ENCODE data around the gene REPS2. TPM values are rescaled to one million over a fixed set of nuclear protein-coding genes. Genes with fewer than 3 reads are reported as not detected.
"Not testable (repeated sequence)": the region's sequence is repeated elsewhere in the genome, so short reads cannot be mapped to it uniquely, and the experiment has no call there.

REPS2 gene
- total RNA-seq, 4 donors from 2014 or later, result 2.9 to 10.8 (median 6.7) TPM

DNA sequence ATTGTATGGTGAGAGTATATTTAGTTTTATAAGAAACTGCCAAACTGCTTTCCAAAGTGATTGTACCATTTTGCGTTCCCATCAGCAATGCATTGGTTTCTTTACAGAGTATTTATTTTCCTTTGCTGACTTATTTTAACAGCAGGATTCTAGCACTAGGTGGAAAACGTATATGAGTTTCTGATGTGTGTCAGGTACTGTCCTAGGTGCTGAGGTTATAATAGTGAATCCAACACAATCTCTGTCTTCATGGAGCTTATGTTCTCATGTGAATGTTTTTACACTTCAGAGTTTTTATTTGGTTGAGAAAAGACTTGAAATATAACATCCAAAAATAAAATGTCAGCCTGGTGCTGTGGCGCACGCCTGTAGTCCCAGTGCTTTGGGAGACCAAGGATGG lies 4.0 kb downstream of the REPS2 start:
- DNase-seq (ENCODE audit: low spot score in 2 of 2), result no peak
- 83 to 96% methylated on average over 4 of the region's 4 CpGs for WGBS, 2 donors
- intact Hi-C loops (cut with DNase I; ENCODE audit: low total_unique reads), result no loop called here
- TF ChIP-seq, protein P1, sequence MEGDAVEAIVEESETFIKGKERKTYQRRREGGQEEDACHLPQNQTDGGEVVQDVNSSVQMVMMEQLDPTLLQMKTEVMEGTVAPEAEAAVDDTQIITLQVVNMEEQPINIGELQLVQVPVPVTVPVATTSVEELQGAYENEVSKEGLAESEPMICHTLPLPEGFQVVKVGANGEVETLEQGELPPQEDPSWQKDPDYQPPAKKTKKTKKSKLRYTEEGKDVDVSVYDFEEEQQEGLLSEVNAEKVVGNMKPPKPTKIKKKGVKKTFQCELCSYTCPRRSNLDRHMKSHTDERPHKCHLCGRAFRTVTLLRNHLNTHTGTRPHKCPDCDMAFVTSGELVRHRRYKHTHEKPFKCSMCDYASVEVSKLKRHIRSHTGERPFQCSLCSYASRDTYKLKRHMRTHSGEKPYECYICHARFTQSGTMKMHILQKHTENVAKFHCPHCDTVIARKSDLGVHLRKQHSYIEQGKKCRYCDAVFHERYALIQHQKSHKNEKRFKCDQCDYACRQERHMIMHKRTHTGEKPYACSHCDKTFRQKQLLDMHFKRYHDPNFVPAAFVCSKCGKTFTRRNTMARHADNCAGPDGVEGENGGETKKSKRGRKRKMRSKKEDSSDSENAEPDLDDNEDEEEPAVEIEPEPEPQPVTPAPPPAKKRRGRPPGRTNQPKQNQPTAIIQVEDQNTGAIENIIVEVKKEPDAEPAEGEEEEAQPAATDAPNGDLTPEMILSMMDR (IDR thresholded peaks at IDR 0.05), result no peak
- TF ChIP-seq POLR2A (IDR thresholded peaks at IDR 0.05), result no peak
- no peak overlapping the region for H3K4me3 ChIP-seq (ENCODE audit: low read depth, poor library complexity, severe bottlenecking)

DNA sequence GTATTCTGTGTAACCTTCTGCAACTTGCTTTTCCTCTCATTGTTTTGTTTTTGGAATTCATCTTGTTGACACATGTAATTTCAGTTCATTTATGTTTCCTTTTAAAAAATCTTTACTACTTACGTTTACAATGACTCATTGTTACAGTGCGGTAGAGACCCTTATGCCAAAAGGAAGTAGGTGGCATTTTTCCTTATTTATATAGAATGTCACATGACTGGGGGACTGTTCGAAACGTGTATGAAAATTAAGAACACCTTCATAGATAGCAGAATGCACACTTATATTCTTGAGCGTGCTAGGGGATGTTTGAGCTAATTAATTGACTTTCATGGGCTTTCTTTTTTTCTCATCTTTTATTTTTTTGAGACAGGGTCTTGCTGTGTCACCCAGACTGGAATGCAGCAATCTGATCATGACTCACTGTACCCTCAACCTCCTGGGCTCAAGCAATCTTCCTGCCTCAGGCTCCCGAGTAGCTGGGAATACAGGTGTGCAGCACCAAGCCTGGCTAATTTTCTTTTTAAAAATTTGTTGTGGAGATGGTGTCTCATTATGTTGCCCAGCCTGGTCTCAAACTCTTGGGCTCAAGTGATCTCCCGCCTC lies 7.3 kb downstream of the REPS2 start:
- 56 to 64% methylated on average over 7 of the region's 7 CpGs for WGBS, 2 donors
- intact Hi-C loops (cut with DNase I; ENCODE audit: low total_unique reads), result no loop called here
- no peak overlapping the region for H3K4me3 ChIP-seq (ENCODE audit: low read depth, poor library complexity, severe bottlenecking)
- TF ChIP-seq, protein P1 (IDR thresholded peaks at IDR 0.05), result no peak
- TF ChIP-seq POLR2A (IDR thresholded peaks at IDR 0.05), result no peak
- DNase-seq (ENCODE audit: low spot score in 2 of 2), result no peak

DNA sequence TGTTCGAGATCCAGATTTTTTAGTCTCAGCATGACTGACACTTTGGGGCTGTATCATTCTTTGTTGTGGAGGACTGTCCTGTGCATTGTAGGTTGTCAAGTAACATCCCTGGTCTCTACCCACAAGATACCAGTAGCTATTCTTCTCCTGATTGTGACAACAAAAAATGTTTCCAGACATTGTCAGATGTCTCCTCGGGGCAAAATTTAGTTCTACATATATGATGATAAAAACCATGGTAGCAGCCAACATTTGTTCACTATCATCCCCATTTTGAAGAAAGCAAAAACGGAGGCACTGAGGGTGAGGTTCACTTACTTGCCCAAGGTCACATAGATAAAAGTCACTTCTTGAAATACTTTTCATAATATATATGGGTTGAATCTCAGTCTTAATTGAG lies 11.3 kb downstream of the REPS2 start:
- intact Hi-C loops (cut with DNase I; ENCODE audit: low total_unique reads), result no loop called here

DNA sequence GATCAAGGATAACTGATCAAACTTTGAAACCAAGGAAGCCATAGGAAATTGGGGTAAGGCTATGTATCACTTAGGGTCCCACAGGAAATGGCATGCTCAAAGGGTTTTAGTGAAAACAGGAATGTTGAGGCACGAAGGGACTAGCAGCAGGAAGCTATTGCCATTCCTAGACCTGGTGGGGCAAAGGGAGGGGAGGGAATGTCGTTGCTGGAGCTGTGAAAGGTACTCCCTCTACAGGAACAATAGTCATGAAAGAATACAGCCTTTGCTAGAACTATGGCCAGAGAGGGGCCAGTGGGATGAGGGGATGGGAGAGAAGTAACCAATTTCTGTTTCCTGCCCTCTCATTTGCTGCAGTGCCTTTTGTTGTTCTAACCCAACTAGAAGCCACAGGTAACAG lies 11.9 kb downstream of the REPS2 start:
- H3K4me3 ChIP-seq (ENCODE audit: low read depth, poor library complexity, severe bottlenecking), result no peak overlapping the region
- no peak for TF ChIP-seq POLR2A (IDR thresholded peaks at IDR 0.05)
- TF ChIP-seq, protein P1 (IDR thresholded peaks at IDR 0.05), result no peak
- no peak for DNase-seq (ENCODE audit: low spot score in 2 of 2)
- WGBS, 2 donors, result 39 to 54% methylated on average over 2 of the region's 2 CpGs
- intact Hi-C loops (cut with DNase I; ENCODE audit: low total_unique reads), result no loop called here

More for the DNA sequence above, 11.3 kb downstream of the REPS2 start:
- WGBS, 2 donors, result 68 to 80% methylated on average over 3 of the region's 3 CpGs
- no peak overlapping the region for H3K4me3 ChIP-seq (ENCODE audit: low read depth, poor library complexity, severe bottlenecking)
- TF ChIP-seq, protein P1 (IDR thresholded peaks at IDR 0.05), result no peak
- TF ChIP-seq POLR2A (IDR thresholded peaks at IDR 0.05), result no peak
- DNase-seq (ENCODE audit: low spot score in 2 of 2), result no peak

DNA sequence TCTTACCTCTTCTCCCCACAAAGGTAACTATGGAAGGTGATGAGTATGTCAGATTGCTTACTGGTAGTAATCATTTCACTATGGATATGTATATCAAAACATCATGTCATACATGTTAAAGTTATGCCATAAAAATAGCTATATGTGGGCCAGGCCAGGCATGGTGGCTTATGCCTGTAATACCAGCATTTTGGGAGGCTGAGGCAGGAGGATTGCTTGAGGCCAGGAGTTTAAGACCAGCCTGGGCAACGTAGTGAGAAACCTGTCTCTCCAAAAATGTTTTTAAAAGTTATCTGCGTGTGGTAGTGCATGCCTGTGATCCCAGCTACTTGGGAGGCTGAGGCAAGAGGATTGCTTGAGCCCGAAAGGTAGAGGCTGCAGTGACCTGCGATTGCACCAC lies 16.2 kb downstream of the REPS2 start:
- intact Hi-C loops (cut with DNase I; ENCODE audit: low total_unique reads); DNase-seq (ENCODE audit: low spot score in 2 of 2); H3K4me3 ChIP-seq (ENCODE audit: low read depth, poor library complexity, severe bottlenecking): not testable (repeated sequence)
- 73 to 94% methylated on average over 4 of the region's 4 CpGs for whole genome bisulfite sequencing, 2 donors

DNA sequence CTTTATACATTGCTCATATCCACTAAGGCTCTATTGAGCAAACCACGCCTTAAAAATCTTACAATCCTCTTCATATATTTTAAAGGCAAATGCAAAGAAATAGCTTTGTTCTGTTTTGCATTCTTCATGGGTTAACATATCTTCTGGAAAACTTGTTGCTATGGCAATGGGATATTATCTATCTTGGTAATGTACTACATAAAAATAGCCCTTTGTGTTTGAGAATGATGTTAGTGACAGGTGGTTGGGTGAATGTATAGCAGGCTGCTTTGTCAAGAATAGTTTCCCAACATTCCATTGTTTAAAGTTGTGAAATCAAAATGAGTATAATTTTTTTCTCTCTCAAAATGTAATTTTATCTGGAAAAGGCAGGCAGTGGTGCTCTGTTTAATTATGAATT lies 16.8 kb downstream of the REPS2 start:
- 87 to 95% methylated on average over 1 of the region's 1 CpG for WGBS, 2 donors

DNA sequence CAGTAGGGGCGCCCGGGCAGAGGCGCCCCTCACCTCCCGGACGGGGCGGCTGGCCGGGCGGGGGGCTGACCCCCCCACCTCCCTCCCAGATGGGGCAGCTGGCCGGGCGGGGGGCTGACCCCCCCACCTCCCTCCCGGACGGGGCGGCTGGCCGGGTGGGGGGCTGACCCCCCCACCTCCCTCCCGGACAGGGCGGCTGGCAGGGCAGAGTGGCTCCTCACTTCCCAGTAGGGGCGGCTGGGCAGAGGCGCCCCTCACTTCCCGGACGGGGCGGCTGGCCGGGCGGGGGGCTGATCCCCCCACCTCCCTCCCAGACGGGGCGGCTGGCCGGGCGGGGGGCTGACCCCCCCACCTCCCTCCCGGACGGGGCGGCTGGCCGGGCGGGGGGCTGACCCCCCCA lies 18.5 kb downstream of the REPS2 start:
- DNase-seq (ENCODE audit: low spot score in 2 of 2); intact Hi-C loops (cut with DNase I; ENCODE audit: low total_unique reads); H3K4me3 ChIP-seq (ENCODE audit: low read depth, poor library complexity, severe bottlenecking): not testable (repeated sequence)
- no CpG with 5 or more reads among the region's 32 CpGs for WGBS, 2 donors

More for the DNA sequence above, 16.8 kb downstream of the REPS2 start:
- no peak for DNase-seq (ENCODE audit: low spot score in 2 of 2)
- intact Hi-C loops (cut with DNase I; ENCODE audit: low total_unique reads), result no loop called here
- no peak overlapping the region for H3K4me3 ChIP-seq (ENCODE audit: low read depth, poor library complexity, severe bottlenecking)
- TF ChIP-seq, protein P1 (IDR thresholded peaks at IDR 0.05), result no peak
- TF ChIP-seq POLR2A (IDR thresholded peaks at IDR 0.05), result no peak
